HCT116 (cell line): ENCODE results near the gene MEGF10.

ENCODE experiments used
- EGR1 ChIP-seq: IDR thresholded peaks from 2 replicates; pipeline ENCODE4 v1.6.1; 2012; ENCODE audit warnings: low read depth
- EZH2 ChIP-seq: fragments of 200-600 bp; sonication (generic); IDR thresholded peaks from 2 replicates; pipeline ENCODE4 v1.6.1; 2017; ENCODE audit warnings: antibody characterized with exemption, mixed run types
- FOSL1 ChIP-seq: IDR thresholded peaks from 2 replicates; pipeline ENCODE4 v1.6.1; 2012; ENCODE audit warnings: low read depth
- POLR2A ChIP-seq: IDR thresholded peaks from 2 replicates; pipeline ENCODE4 v1.7.0; 2011; ENCODE audit warnings: borderline replicate concordance; ENCODE audit not compliant: insufficient read depth, insufficient read length; ENCODE audit errors: extremely low read depth
- RAD21 ChIP-seq: IDR thresholded peaks from 2 replicates; pipeline ENCODE4 v1.6.1; 2012; ENCODE audit warnings: low read depth, mild to moderate bottlenecking
- REST ChIP-seq: IDR thresholded peaks from 2 replicates; pipeline ENCODE4 v1.6.1; 2012; ENCODE audit warnings: low read depth
- SP1 ChIP-seq: IDR thresholded peaks from 2 replicates; pipeline ENCODE4 v1.6.1; 2012; ENCODE audit warnings: low read depth
- YY1 ChIP-seq: IDR thresholded peaks from 2 replicates; pipeline ENCODE4 v1.6.1; 2011; ENCODE audit warnings: low read length, low read depth, moderate library complexity, mild to moderate bottlenecking; ENCODE audit not compliant: insufficient replicate concordance; ENCODE audit errors: extremely low read depth
- ZNF274 ChIP-seq: fragments of 200-500 bp; sonication (Bioruptor generic); IDR thresholded peaks from 2 replicates; pipeline ENCODE4 v1.6.1; 2014; ENCODE audit warnings: mild to moderate bottlenecking, low read depth, low read length, inconsistent platforms
- TF ChIP-seq, protein P1 (sequence below), 3 experiments: fragments of 200-600 bp in 1 of 3; sonication (generic) in 1 of 3; IDR thresholded peaks in 2 of 3; conservative IDR thresholded peaks in 1 of 3; 2 replicates each; pipeline ENCODE4 v1.5.1; 2012 to 2017; ENCODE audit warnings: low read depth in 2 of 3, low read length in 2 of 3, antibody characterized with exemption in 1 of 3, borderline replicate concordance in 1 of 3, control low read depth in 1 of 3, mild to moderate bottlenecking in 1 of 3, mixed read lengths in 1 of 3, mixed run types in 1 of 3, moderate library complexity in 1 of 3; ENCODE audit not compliant: insufficient read depth in 1 of 3

GRCh38 chr5:127353327-127353726, 62.7 kb downstream of the MEGF10 start:
- TF ChIP-seq, protein P1, sequence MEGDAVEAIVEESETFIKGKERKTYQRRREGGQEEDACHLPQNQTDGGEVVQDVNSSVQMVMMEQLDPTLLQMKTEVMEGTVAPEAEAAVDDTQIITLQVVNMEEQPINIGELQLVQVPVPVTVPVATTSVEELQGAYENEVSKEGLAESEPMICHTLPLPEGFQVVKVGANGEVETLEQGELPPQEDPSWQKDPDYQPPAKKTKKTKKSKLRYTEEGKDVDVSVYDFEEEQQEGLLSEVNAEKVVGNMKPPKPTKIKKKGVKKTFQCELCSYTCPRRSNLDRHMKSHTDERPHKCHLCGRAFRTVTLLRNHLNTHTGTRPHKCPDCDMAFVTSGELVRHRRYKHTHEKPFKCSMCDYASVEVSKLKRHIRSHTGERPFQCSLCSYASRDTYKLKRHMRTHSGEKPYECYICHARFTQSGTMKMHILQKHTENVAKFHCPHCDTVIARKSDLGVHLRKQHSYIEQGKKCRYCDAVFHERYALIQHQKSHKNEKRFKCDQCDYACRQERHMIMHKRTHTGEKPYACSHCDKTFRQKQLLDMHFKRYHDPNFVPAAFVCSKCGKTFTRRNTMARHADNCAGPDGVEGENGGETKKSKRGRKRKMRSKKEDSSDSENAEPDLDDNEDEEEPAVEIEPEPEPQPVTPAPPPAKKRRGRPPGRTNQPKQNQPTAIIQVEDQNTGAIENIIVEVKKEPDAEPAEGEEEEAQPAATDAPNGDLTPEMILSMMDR (IDR thresholded peaks at IDR 0.05 in 2 of 3, conservative IDR thresholded peaks at IDR 0.05 in 1 of 3; ENCODE audit: borderline replicate concordance in 1 of 3, insufficient read depth in 1 of 3, low read depth in 2 of 3, low read length in 2 of 3) = no peak
- no peak for TF ChIP-seq RAD21
- TF ChIP-seq POLR2A = no peak
- no peak for TF ChIP-seq EZH2
- TF ChIP-seq SP1 = no peak
- TF ChIP-seq FOSL1 = no peak
- TF ChIP-seq ZNF274 = no peak
- no peak for TF ChIP-seq EGR1
- TF ChIP-seq YY1 = no peak
- no peak for TF ChIP-seq REST
